Measurements from ENCODE around the gene SNCAIP.
A peak's percentile ranks its signal among the peaks of the same experiment; 100 is the strongest.

Gene SNCAIP

GRCh38 chr5:122390154-122390553, 78.1 kb downstream of the SNCAIP start:
- FAIRE-seq (no peak), DNase-seq (ENCODE audit: insufficient read length) (no peak)
- no peak for TF ChIP-seq POLR2A (IDR thresholded peaks at IDR 0.05; ENCODE audit: low read depth, low read length)
- no peak for TF ChIP-seq TAF1 (IDR thresholded peaks at IDR 0.05; ENCODE audit: borderline replicate concordance, low read depth, low read length)
- no peak for TF ChIP-seq POLR2AphosphoS5 (IDR thresholded peaks at IDR 0.05; ENCODE audit: low read depth, low read length)

GRCh38 chr5:122390694-122391093, 78.7 kb downstream of the SNCAIP start:
- FAIRE-seq (no peak), DNase-seq (ENCODE audit: insufficient read length) (no peak)
- TF ChIP-seq TAF1 (IDR thresholded peaks at IDR 0.05; ENCODE audit: borderline replicate concordance, low read depth, low read length) (no peak), POLR2A (IDR thresholded peaks at IDR 0.05; ENCODE audit: low read depth, low read length) (no peak), POLR2AphosphoS5 (IDR thresholded peaks at IDR 0.05; ENCODE audit: low read depth, low read length) (no peak)

GRCh38 chr5:122391621-122392020, 79.6 kb downstream of the SNCAIP start:
- DNase-seq (ENCODE audit: insufficient read length): no peak
- TF ChIP-seq TAF1 (IDR thresholded peaks at IDR 0.05; ENCODE audit: borderline replicate concordance, low read depth, low read length) (no peak), POLR2A (IDR thresholded peaks at IDR 0.05; ENCODE audit: low read depth, low read length) (no peak), POLR2AphosphoS5 (IDR thresholded peaks at IDR 0.05; ENCODE audit: low read depth, low read length) (no peak)
- FAIRE-seq: no peak

- DNase-seq (ENCODE audit: insufficient read length) (no peak), FAIRE-seq (no peak)
- TF ChIP-seq POLR2A (IDR thresholded peaks at IDR 0.05; ENCODE audit: low read depth, low read length) (no peak), TAF1 (IDR thresholded peaks at IDR 0.05; ENCODE audit: borderline replicate concordance, low read depth, low read length) (no peak), POLR2AphosphoS5 (IDR thresholded peaks at IDR 0.05; ENCODE audit: low read depth, low read length) (no peak)
Measured at GRCh38 chr5:122392224-122392623, 80.2 kb downstream of the SNCAIP start.

GRCh38 chr5:122392824-122393223, 80.8 kb downstream of the SNCAIP start:
- TF ChIP-seq TAF1 (IDR thresholded peaks at IDR 0.05; ENCODE audit: borderline replicate concordance, low read depth, low read length) (no peak), POLR2AphosphoS5 (IDR thresholded peaks at IDR 0.05; ENCODE audit: low read depth, low read length) (no peak), POLR2A (IDR thresholded peaks at IDR 0.05; ENCODE audit: low read depth, low read length) (no peak)
- no peak for FAIRE-seq
- no peak for DNase-seq (ENCODE audit: insufficient read length)

GRCh38 chr5:122394284-122394930, 82.4 kb downstream of the SNCAIP start:
- DNase-seq (ENCODE audit: insufficient read length) (no peak), FAIRE-seq (no peak)

GRCh38 chr5:122398016-122398415, 86.0 kb downstream of the SNCAIP start:
- no peak for FAIRE-seq
- TF ChIP-seq POLR2A (IDR thresholded peaks at IDR 0.05; ENCODE audit: low read depth, low read length): no peak
- no peak for TF ChIP-seq TAF1 (IDR thresholded peaks at IDR 0.05; ENCODE audit: borderline replicate concordance, low read depth, low read length)
- no peak for TF ChIP-seq POLR2AphosphoS5 (IDR thresholded peaks at IDR 0.05; ENCODE audit: low read depth, low read length)
- no peak for DNase-seq (ENCODE audit: insufficient read length)

More at GRCh38 chr5:122394284-122394930, 82.4 kb downstream of the SNCAIP start:
- no peak for TF ChIP-seq TAF1 (IDR thresholded peaks at IDR 0.05; ENCODE audit: borderline replicate concordance, low read depth, low read length)
- TF ChIP-seq POLR2AphosphoS5 (IDR thresholded peaks at IDR 0.05; ENCODE audit: low read depth, low read length): no peak
- no peak for TF ChIP-seq POLR2A (IDR thresholded peaks at IDR 0.05; ENCODE audit: low read depth, low read length)

- FAIRE-seq (no peak), DNase-seq (ENCODE audit: insufficient read length) (no peak)
- TF ChIP-seq POLR2AphosphoS5 (IDR thresholded peaks at IDR 0.05; ENCODE audit: low read depth, low read length) (no peak), POLR2A (IDR thresholded peaks at IDR 0.05; ENCODE audit: low read depth, low read length) (no peak), TAF1 (IDR thresholded peaks at IDR 0.05; ENCODE audit: borderline replicate concordance, low read depth, low read length) (no peak)
Measured at GRCh38 chr5:122400341-122400740, 88.3 kb downstream of the SNCAIP start.

- DNase-seq (ENCODE audit: insufficient read length) (no peak), FAIRE-seq (no peak)
- no peak for TF ChIP-seq TAF1 (IDR thresholded peaks at IDR 0.05; ENCODE audit: borderline replicate concordance, low read depth, low read length)
- no peak for TF ChIP-seq POLR2A (IDR thresholded peaks at IDR 0.05; ENCODE audit: low read depth, low read length)
- no peak for TF ChIP-seq POLR2AphosphoS5 (IDR thresholded peaks at IDR 0.05; ENCODE audit: low read depth, low read length)
Measured at GRCh38 chr5:122400938-122401337, 88.9 kb downstream of the SNCAIP start.

GRCh38 chr5:122401976-122402725, 90.1 kb downstream of the SNCAIP start:
- TF ChIP-seq TAF1 (IDR thresholded peaks at IDR 0.05; ENCODE audit: borderline replicate concordance, low read depth, low read length) (no peak), POLR2A (IDR thresholded peaks at IDR 0.05; ENCODE audit: low read depth, low read length) (no peak), POLR2AphosphoS5 (IDR thresholded peaks at IDR 0.05; ENCODE audit: low read depth, low read length) (no peak)
- FAIRE-seq (peak; percentile 58), DNase-seq (ENCODE audit: insufficient read length) (no peak)

GRCh38 chr5:122402955-122403685, 91.1 kb downstream of the SNCAIP start:
- FAIRE-seq: no peak
- DNase-seq (ENCODE audit: insufficient read length): no peak
- TF ChIP-seq POLR2A (IDR thresholded peaks at IDR 0.05; ENCODE audit: low read depth, low read length) (no peak), TAF1 (IDR thresholded peaks at IDR 0.05; ENCODE audit: borderline replicate concordance, low read depth, low read length) (no peak), POLR2AphosphoS5 (IDR thresholded peaks at IDR 0.05; ENCODE audit: low read depth, low read length) (no peak)

Data from GM12892 (cell line).